Peyer's patch (tissue), 4 donors: ENCODE results near the gene PARD6A.

Source experiments
- CTCF ChIP-seq, 6 experiments: fragments of 450-650 bp in 4 of 6; fragments of 200-600 bp in 2 of 6; sonication (generic) in 1 of 6; IDR thresholded peaks; one replicate each; pipeline ENCODE4 v1.5.1; 2017 to 2019; ENCODE audit warnings: antibody characterized with exemption in 6 of 6, mild to moderate bottlenecking in 3 of 6, moderate library complexity in 1 of 6
- POLR2A ChIP-seq, 2 donors: fragments of 450-650 bp; IDR thresholded peaks; one replicate each; pipeline ENCODE4 v1.5.1; 2017; ENCODE audit warnings: antibody characterized with exemption in 2 of 2, mild to moderate bottlenecking in 2 of 2, moderate library complexity in 2 of 2

GRCh38 chr16:67672739-67673662 lies 12.2 kb downstream of the PARD6A start:
- TF ChIP-seq POLR2A (IDR thresholded peaks at IDR 0.05) (no peak), CTCF (IDR thresholded peaks at IDR 0.05) (peak; percentile 54 to 83 (median 75))
